WTC11 (cell line): ENCODE data around the gene NXPE3. TPM values are rescaled to one million over a fixed set of nuclear protein-coding genes. Genes with fewer than 3 reads are reported as not detected.
"Not testable (repeated sequence)": the region's sequence is repeated elsewhere in the genome, so short reads cannot be mapped to it uniquely, and the experiment has no call there.

Source experiments
- ATAC-seq: fragments of 200-7000 bp; cut with Tn5 transposase; 2 replicates; pipeline ENCODE4 v1.10.0; 2021; ENCODE audit warnings: mild to moderate bottlenecking, moderate library complexity
- CTCF ChIA-PET: fragments of 300-600 bp; sonication (Branson Sonifier 250); formaldehyde crosslinking; loops from one replicate; lab custom pipeline; 2021; ENCODE audit warnings: antibody characterized with exemption; lab: Charles Lee
- POLR2A ChIA-PET: fragments of 350-600 bp; sonication (Branson Sonifier 250); formaldehyde crosslinking; loops from one replicate; lab custom pipeline; 2021; ENCODE audit warnings: antibody characterized with exemption; lab: Charles Lee
- DNase-seq: peaks from one replicate; pipeline ENCODE4 v3.0.0; 2021; ENCODE audit warnings: low spot score
- H3K27ac Mint-ChIP-seq: 2 replicates; pipeline ENCODE4 v1.8.0; 2021; ENCODE audit warnings: mixed read lengths
- H3K27me3 Mint-ChIP-seq: 2 replicates; pipeline ENCODE4 v1.8.0; 2021; ENCODE audit warnings: low read depth, mild to moderate bottlenecking, moderate library complexity, mixed read lengths
- H3K36me3 Mint-ChIP-seq: 2 replicates; pipeline ENCODE4 v1.8.0; 2021; ENCODE audit warnings: mixed read lengths
- H3K4me1 Mint-ChIP-seq: 2 replicates; pipeline ENCODE4 v1.8.0; 2022; ENCODE audit warnings: mixed read lengths
- H3K4me3 Mint-ChIP-seq: 2 replicates; pipeline ENCODE4 v1.8.0; 2021; ENCODE audit warnings: mild to moderate bottlenecking, moderate library complexity, mixed read lengths
- H3K9me3 Mint-ChIP-seq: 2 replicates; pipeline ENCODE4 v1.8.0; 2021; ENCODE audit warnings: mixed read lengths
- CREM ChIP-seq: sonication (generic); formaldehyde crosslinking; IDR thresholded peaks from 2 replicates; pipeline ENCODE4 v1.8.1; 2022; ENCODE audit warnings: mild to moderate bottlenecking, missing genetic modification reagents, moderate library complexity
- ELF4 ChIP-seq: sonication (generic); formaldehyde crosslinking; IDR thresholded peaks from 2 replicates; pipeline ENCODE4 v1.8.1; 2022; ENCODE audit warnings: low read depth, mild to moderate bottlenecking, moderate library complexity, missing genetic modification reagents
- EMX1 ChIP-seq: fragments of 250-450 bp; sonication (Bioruptor Pico); IDR thresholded peaks from 2 replicates; pipeline ENCODE4 v1.8.0; 2021; ENCODE audit warnings: mild to moderate bottlenecking
- FOXJ3 ChIP-seq: sonication (generic); formaldehyde crosslinking; IDR thresholded peaks from 2 replicates; pipeline ENCODE4 v1.9.0; 2021; ENCODE audit warnings: missing genetic modification reagents, mild to moderate bottlenecking, borderline replicate concordance
- GRHL2 ChIP-seq: fragments of 250-450 bp; sonication (Bioruptor Pico); IDR thresholded peaks from 2 replicates; pipeline ENCODE4 v1.8.0; 2022; ENCODE audit warnings: mild to moderate bottlenecking, moderate library complexity; ENCODE audit not compliant: insufficient replicate concordance, severe bottlenecking
- HMGA2 ChIP-seq: fragments of 250-450 bp; sonication (Bioruptor Pico); IDR thresholded peaks from 2 replicates; pipeline ENCODE4 v1.4.0; 2021; ENCODE audit warnings: mild to moderate bottlenecking, moderate library complexity
- IRF2 ChIP-seq: sonication (generic); formaldehyde crosslinking; IDR thresholded peaks from 2 replicates; pipeline ENCODE4 v1.8.0; 2022; ENCODE audit warnings: low read depth, missing genetic modification reagents, borderline replicate concordance
- JUN ChIP-seq: sonication (generic); formaldehyde crosslinking; IDR thresholded peaks from 2 replicates; pipeline ENCODE4 v1.8.0; 2023; ENCODE audit warnings: mild to moderate bottlenecking, missing genetic modification reagents
- KAT7 ChIP-seq: sonication (generic); formaldehyde crosslinking; IDR thresholded peaks from 2 replicates; pipeline ENCODE4 v1.8.1; 2023; ENCODE audit warnings: missing genetic modification reagents, mild to moderate bottlenecking, borderline replicate concordance
- NFATC4 ChIP-seq: fragments of 250-450 bp; sonication (Bioruptor Pico); IDR thresholded peaks from 2 replicates; pipeline ENCODE4 v1.9.0; 2021; ENCODE audit warnings: mild to moderate bottlenecking
- NFE2L1 ChIP-seq: sonication (generic); formaldehyde crosslinking; IDR thresholded peaks from 2 replicates; pipeline ENCODE4 v1.8.1; 2023; ENCODE audit warnings: missing genetic modification reagents
- RELA ChIP-seq: sonication (generic); formaldehyde crosslinking; IDR thresholded peaks from 2 replicates; pipeline ENCODE4 v1.8.1; 2022; ENCODE audit warnings: missing genetic modification reagents, mild to moderate bottlenecking, borderline replicate concordance
- SMAD4 ChIP-seq: sonication (generic); formaldehyde crosslinking; IDR thresholded peaks from 2 replicates; pipeline ENCODE4 v1.8.0; 2022; ENCODE audit warnings: mild to moderate bottlenecking, missing genetic modification reagents
- SP1 ChIP-seq: sonication (generic); formaldehyde crosslinking; conservative IDR thresholded peaks from 2 replicates; pipeline ENCODE4 v1.8.1; 2022; ENCODE audit warnings: missing genetic modification reagents
- ZNF263 ChIP-seq: sonication (generic); formaldehyde crosslinking; IDR thresholded peaks from 2 replicates; pipeline ENCODE4 v1.8.1; 2022; ENCODE audit warnings: low read depth, mild to moderate bottlenecking, moderate library complexity, missing genetic modification reagents
- ZNF317 ChIP-seq: sonication (generic); formaldehyde crosslinking; IDR thresholded peaks from 2 replicates; pipeline ENCODE4 v1.8.1; 2023; ENCODE audit warnings: low read depth, mild to moderate bottlenecking, moderate library complexity, missing genetic modification reagents, borderline replicate concordance
- ZNF396 ChIP-seq: fragments of 250-450 bp; sonication (Bioruptor Pico); IDR thresholded peaks from 2 replicates; pipeline ENCODE4 v1.8.0; 2021; ENCODE audit warnings: mild to moderate bottlenecking, moderate library complexity, borderline replicate concordance
- total RNA-seq: library from RNA; stranded (reverse); gene quantifications from 3 replicates; pipeline ENCODE4 v1.2.3, GENCODE V29; 2021
- TF ChIP-seq, protein P1 (sequence below): fragments of 250-450 bp; sonication (Bioruptor Pico); IDR thresholded peaks from 2 replicates; pipeline ENCODE4 v1.9.0; 2021; ENCODE audit warnings: mild to moderate bottlenecking
- TF ChIP-seq, protein P2 (sequence below): sonication (generic); formaldehyde crosslinking; conservative IDR thresholded peaks from 2 replicates; pipeline ENCODE4 v1.8.1; 2022; ENCODE audit warnings: mild to moderate bottlenecking, missing genetic modification reagents
- TF ChIP-seq, protein P3 (sequence below): sonication (generic); formaldehyde crosslinking; IDR thresholded peaks from 2 replicates; pipeline ENCODE4 v1.8.1; 2023; ENCODE audit warnings: mild to moderate bottlenecking, moderate library complexity, missing genetic modification reagents
- TF ChIP-seq, protein P4 (sequence below): fragments of 250-450 bp; sonication (Bioruptor Pico); conservative IDR thresholded peaks from 2 replicates; pipeline ENCODE4 v1.9.0; 2021; ENCODE audit warnings: mild to moderate bottlenecking
- TF ChIP-seq, protein P5 (sequence below): fragments of 250-450 bp; sonication (Bioruptor Pico); IDR thresholded peaks from 2 replicates; pipeline ENCODE4 v1.9.0; 2021; ENCODE audit warnings: mild to moderate bottlenecking

The NXPE3 gene
- total RNA-seq, 1 experiment from 2014 or later: 13.9 TPM

DNA sequence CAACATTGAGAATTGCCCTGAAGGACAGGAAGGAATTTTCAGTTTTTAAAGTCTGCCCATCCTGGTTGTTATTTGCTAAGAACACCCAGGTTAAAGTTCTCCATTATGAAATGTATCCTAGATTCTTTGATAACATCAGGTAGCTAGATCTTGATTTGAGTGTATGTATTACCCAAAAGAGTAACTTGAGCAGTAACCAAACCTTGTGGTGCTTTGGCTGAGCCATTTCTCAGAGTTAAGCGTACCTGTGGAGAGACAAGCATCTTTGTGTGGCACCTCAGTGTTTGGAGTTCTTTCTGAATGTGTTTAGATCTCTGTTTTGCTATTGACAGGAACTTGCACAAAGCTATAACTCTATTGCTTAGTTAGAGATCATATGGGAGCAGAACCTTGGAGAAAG is 34.2 kb upstream of the NXPE3 start:
- H3K4me1 Mint-ChIP-seq: no peaks in the 10 kb centered on the region
- H3K36me3 Mint-ChIP-seq: peaks cover 37% of the 10 kb centered on the region
- H3K27ac Mint-ChIP-seq: no peak overlapping the region
- no peak for ATAC-seq
- DNase-seq: no peak
- no peaks in the 10 kb centered on the region for H3K27me3 Mint-ChIP-seq
- ChIA-PET CTCF (no interaction called here), POLR2A (no interaction called here)
- no peak for TF ChIP-seq IRF2 (CRISPR knock-in tag)
- TF ChIP-seq, protein P1, sequence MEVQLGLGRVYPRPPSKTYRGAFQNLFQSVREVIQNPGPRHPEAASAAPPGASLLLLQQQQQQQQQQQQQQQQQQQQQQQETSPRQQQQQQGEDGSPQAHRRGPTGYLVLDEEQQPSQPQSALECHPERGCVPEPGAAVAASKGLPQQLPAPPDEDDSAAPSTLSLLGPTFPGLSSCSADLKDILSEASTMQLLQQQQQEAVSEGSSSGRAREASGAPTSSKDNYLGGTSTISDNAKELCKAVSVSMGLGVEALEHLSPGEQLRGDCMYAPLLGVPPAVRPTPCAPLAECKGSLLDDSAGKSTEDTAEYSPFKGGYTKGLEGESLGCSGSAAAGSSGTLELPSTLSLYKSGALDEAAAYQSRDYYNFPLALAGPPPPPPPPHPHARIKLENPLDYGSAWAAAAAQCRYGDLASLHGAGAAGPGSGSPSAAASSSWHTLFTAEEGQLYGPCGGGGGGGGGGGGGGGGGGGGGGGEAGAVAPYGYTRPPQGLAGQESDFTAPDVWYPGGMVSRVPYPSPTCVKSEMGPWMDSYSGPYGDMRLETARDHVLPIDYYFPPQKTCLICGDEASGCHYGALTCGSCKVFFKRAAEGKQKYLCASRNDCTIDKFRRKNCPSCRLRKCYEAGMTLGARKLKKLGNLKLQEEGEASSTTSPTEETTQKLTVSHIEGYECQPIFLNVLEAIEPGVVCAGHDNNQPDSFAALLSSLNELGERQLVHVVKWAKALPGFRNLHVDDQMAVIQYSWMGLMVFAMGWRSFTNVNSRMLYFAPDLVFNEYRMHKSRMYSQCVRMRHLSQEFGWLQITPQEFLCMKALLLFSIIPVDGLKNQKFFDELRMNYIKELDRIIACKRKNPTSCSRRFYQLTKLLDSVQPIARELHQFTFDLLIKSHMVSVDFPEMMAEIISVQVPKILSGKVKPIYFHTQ: no peak
- TF ChIP-seq JUN: no peak
- TF ChIP-seq ZNF317 (CRISPR knock-in tag): no peak
- no peak for TF ChIP-seq KAT7 (CRISPR knock-in tag)
- no peak for TF ChIP-seq EMX1
- TF ChIP-seq, all 79 proteins: peak for 0
- Mint-ChIP-seq H3K4me3 (no peak overlapping the region), H3K9me3 (peaks cover 24% of the 10 kb centered on the region)

DNA sequence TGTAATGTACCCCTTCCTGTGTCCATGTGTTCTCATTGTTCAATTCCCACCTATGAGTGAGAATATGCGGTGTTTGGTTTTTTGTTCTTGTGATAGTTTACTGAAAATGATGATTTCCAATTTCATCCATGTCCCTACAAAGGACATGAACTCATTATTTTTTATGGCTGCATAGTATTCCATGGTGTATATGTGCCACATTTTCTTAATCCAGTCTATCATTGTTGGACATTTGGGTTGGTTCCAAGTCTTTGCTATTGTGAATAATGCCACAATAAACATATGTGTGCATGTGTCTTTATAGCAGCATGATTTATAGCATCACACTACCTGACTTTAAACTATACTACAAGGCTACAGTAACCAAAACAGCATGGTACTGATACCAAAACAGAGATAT is 33.1 kb upstream of the NXPE3 start:
- peaks cover 22% of the 10 kb centered on the region for H3K9me3 Mint-ChIP-seq
- H3K4me1 Mint-ChIP-seq, H3K27me3 Mint-ChIP-seq, H3K4me3 Mint-ChIP-seq, DNase-seq, POLR2A ChIA-PET, CTCF ChIA-PET, ATAC-seq, H3K27ac Mint-ChIP-seq: not testable (repeated sequence)
- H3K36me3 Mint-ChIP-seq: peaks cover 37% of the 10 kb centered on the region

DNA sequence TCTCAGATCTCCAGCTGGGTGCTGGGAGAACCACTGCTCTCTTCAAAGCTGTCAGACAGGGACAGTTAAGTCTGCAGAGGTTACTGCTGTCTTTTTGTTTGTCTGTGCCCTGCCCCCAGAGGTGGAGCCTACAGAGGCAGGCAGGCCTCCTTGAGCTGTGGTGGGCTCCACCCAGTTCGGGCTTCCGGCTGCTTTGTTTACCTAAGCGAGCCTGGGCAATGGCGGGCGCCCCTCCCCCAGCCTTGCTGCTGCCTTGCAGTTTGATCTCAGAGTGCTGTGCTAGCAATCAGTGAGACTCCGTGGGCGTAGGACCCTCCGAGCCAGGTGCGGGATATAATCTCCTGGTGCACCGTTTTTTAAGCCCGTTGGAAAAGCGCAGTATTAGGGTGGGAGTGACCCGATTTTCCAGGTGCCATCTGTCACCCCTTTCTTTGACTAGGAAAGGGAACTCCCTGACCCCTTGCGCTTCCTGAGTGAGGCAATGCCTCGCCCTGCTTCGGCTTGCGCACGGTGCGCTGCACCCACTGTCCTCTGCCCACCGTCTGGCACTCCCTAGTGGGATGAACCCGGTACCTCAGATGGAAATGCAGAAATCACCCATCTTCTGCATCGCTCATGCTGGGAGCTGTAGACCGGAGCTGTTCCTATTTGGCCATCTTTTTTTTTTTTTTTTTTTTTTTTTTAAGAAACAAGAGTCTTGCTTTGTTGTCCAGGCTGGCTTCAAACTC is 25.5 kb upstream of the NXPE3 start:
- H3K27ac Mint-ChIP-seq: not testable (repeated sequence)

DNA sequence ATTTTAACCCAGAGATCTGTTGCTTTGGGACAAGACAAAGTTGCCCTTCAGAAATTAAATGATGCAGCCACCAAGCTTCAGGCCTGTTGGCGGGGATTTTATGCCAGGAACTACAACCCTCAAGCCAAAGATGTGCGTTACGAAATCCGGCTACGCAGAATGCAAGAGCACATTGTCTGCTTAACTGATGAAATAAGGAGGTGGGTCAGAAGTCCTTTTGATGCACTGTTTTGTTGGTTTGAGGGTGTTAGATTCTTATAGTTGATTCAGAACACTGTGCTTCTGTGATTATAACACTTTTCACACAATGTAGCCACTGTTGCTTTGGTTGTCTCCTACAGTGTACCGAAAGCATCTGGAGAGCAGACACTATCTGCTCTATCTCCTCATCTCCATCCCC is 20.8 kb upstream of the NXPE3 start:
- Mint-ChIP-seq H3K4me3 (no peak overlapping the region), H3K36me3 (peaks cover 57% of the 10 kb centered on the region), H3K9me3 (peaks cover 12% of the 10 kb centered on the region), H3K27ac (no peak overlapping the region), H3K27me3 (no peaks in the 10 kb centered on the region), H3K4me1 (no peaks in the 10 kb centered on the region)
- CTCF ChIA-PET: no interaction called here
- POLR2A ChIA-PET: no interaction called here
- no peak for DNase-seq
- TF ChIP-seq HMGA2 (CRISPR knock-in tag) (no peak), CREM (CRISPR knock-in tag) (no peak), SMAD4 (CRISPR knock-in tag) (no peak), ELF4 (no peak), KAT7 (CRISPR knock-in tag) (no peak), NFE2L1 (no peak), JUN (no peak), ZNF263 (CRISPR knock-in tag) (no peak), GRHL2 (CRISPR knock-in tag) (no peak), NFATC4 (CRISPR knock-in tag) (no peak), FOXJ3 (CRISPR knock-in tag) (no peak), ZNF396 (CRISPR knock-in tag) (no peak), RELA (CRISPR knock-in tag) (no peak), SP1 (CRISPR knock-in tag) (no peak)
- TF ChIP-seq, protein P2, sequence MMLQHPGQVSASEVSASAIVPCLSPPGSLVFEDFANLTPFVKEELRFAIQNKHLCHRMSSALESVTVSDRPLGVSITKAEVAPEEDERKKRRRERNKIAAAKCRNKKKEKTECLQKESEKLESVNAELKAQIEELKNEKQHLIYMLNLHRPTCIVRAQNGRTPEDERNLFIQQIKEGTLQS (CRISPR knock-in tag): no peak
- TF ChIP-seq, protein P3, sequence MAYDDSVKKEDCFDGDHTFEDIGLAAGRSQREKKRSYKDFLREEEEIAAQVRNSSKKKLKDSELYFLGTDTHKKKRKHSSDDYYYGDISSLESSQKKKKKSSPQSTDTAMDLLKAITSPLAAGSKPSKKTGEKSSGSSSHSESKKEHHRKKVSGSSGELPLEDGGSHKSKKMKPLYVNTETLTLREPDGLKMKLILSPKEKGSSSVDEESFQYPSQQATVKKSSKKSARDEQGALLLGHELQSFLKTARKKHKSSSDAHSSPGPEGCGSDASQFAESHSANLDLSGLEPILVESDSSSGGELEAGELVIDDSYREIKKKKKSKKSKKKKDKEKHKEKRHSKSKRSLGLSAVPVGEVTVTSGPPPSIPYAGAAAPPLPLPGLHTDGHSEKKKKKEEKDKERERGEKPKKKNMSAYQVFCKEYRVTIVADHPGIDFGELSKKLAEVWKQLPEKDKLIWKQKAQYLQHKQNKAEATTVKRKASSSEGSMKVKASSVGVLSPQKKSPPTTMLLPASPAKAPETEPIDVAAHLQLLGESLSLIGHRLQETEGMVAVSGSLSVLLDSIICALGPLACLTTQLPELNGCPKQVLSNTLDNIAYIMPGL (CRISPR knock-in tag): no peak
- TF ChIP-seq, protein P4, sequence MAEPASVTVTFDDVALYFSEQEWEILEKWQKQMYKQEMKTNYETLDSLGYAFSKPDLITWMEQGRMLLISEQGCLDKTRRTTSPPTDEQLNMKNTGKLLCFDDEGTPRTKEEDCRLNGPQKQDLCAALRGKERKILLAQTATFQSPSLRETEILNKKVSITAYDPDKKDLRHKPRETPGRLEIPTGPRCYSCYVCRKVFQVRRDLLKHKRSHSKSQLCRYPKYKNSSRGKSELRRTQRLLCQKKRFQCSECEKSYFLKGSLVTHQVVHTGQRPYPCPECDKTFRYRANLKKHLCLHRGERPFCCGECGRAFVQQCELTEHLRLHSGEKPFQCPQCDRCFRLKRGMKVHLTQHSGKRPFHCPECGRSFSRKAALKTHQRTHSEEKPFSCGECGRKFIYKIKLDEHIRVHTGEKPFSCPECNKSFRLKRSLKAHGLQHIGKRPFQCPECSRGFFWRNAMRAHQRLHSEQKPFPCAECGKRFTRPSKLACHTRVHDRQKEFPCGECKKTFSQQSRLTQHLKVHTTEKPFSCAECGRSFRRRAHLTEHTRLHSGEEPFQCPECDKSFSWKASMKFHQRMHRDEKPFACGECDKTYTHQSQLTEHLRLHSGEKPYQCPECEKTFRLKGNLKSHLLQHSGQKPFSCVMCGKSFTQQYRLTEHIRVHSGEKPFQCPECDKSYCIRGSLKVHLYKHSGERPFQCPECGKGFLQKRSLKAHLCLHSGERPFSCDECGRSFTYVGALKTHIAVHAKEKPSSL (CRISPR knock-in tag): no peak
- TF ChIP-seq, protein P5, sequence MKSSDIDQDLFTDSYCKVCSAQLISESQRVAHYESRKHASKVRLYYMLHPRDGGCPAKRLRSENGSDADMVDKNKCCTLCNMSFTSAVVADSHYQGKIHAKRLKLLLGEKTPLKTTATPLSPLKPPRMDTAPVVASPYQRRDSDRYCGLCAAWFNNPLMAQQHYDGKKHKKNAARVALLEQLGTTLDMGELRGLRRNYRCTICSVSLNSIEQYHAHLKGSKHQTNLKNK (CRISPR knock-in tag): no peak
- ATAC-seq: no peak

More for the DNA sequence above, 25.5 kb upstream of the NXPE3 start:
- ATAC-seq, H3K27me3 Mint-ChIP-seq, DNase-seq, H3K4me1 Mint-ChIP-seq, CTCF ChIA-PET, H3K4me3 Mint-ChIP-seq, POLR2A ChIA-PET: not testable (repeated sequence)
- Mint-ChIP-seq H3K36me3 (peaks cover 72% of the 10 kb centered on the region), H3K9me3 (peaks cover 33% of the 10 kb centered on the region)
